Kidney (tissue), 14 donors: ENCODE results near the gene RHOA. TPM values are rescaled to one million over a fixed set of nuclear protein-coding genes. Genes with fewer than 3 reads are reported as not detected.

Experiments used
- DNase-seq, 5 donors: peaks; one replicate each; pipeline ENCODE4 v3.0.0-alpha.2; 2013 to 2020
- FAIRE-seq: peaks from 2 replicates; lab custom pipeline; 2012; peaks lifted over from hg19 to GRCh38; lab: Jason Lieb, UNC
- H3K27ac ChIP-seq, 2 donors: one replicate each; pipeline ENCODE4 v1.7.0; 2013; ENCODE audit warnings: low read depth in 2 of 2, low read length in 2 of 2, inconsistent platforms in 1 of 2
- H3K27me3 ChIP-seq: one replicate; pipeline ENCODE4 v1.7.1; 2013; ENCODE audit warnings: low read length, inconsistent platforms; ENCODE audit not compliant: control insufficient read depth, insufficient read depth
- H3K36me3 ChIP-seq, 3 donors: one replicate each; pipeline versions ENCODE4 v1.7.0 to v1.7.1; 2013; ENCODE audit warnings: low read length in 3 of 3, control low read depth in 1 of 3, inconsistent platforms in 1 of 3; ENCODE audit not compliant: insufficient read depth in 3 of 3, control insufficient read depth in 2 of 3
- H3K4me1 ChIP-seq, 3 donors: one replicate each; pipeline versions ENCODE4 v1.7.0 to v1.7.1; 2013; ENCODE audit warnings: low read length in 3 of 3, inconsistent platforms in 1 of 3, low read depth in 1 of 3; ENCODE audit not compliant: control insufficient read depth in 2 of 3, insufficient read depth in 2 of 3
- H3K4me3 ChIP-seq, 3 donors: one replicate each; pipeline versions ENCODE4 v1.7.0 to v1.8.1; 2013; ENCODE audit warnings: low read length in 3 of 3, control low read depth in 1 of 3, inconsistent platforms in 1 of 3
- H3K9ac ChIP-seq, 3 donors: one replicate each; pipeline versions ENCODE4 v1.7.0 to v1.7.1; 2013; ENCODE audit warnings: low read length in 3 of 3, control low read depth in 1 of 3, inconsistent platforms in 1 of 3
- H3K9me3 ChIP-seq, 3 donors: one replicate each; pipeline versions ENCODE4 v1.7.0 to v1.7.1; 2013; ENCODE audit warnings: low read length in 3 of 3, control low read depth in 1 of 3, inconsistent platforms in 1 of 3; ENCODE audit not compliant: control insufficient read depth in 2 of 3, insufficient read depth in 1 of 3
- CTCF ChIP-seq: IDR thresholded peaks from 3 replicates; pipeline ENCODE4 v1.5.1; 2012; ENCODE audit warnings: mild to moderate bottlenecking, moderate library complexity, borderline replicate concordance; ENCODE audit not compliant: insufficient read depth; ENCODE audit errors: extremely low read depth
- intact Hi-C: fragments of 100-400 bp; cut with DNase I; formaldehyde crosslinking; loops from one replicate; pipeline ENCODE4 v1.11.1; 2022
- polyA plus RNA-seq: library from polyadenylated mRNA; stranded (reverse); fragments of 350-450 nt; fragmentation: Illumina TruSeq; extraction: RNeasy Lipid Tissue Mini Kit (QIAGEN cat#74804); gene quantifications from one replicate; pipeline ENCODE4 v1.2.3, GENCODE V29; 2014; ENCODE audit warnings: low read depth, low replicate concordance; ENCODE audit not compliant: insufficient read depth
- total RNA-seq: library from RNA; stranded (reverse); fragmentation: NEBNext Ultra II Directional; extraction: Animal tissue kit (Norgen Biotek cat#: 25700); gene quantifications from one replicate; pipeline ENCODE4 v1.2.1, GENCODE V29; 2021
- donor health status: control.
- donor health status: control.
- donor health status: control.
- donor health status: control.
- donor health status: control.
- donor health status: DM: yes; HTN: yes; CAD: no.
- donor health status: Normal renal cell carcinoma (clear cell type).

RHOA gene
- total and polyA plus RNA-seq, 2 donors from 2014 or later: 345 to 709 TPM

- Histone ChIP-seq H3K27me3 (no peaks in the 10 kb centered on the region), H3K9me3 (no peaks in the 10 kb centered on the region), H3K9ac (no peak overlapping the region), H3K27ac (no peak overlapping the region), H3K4me1 (peaks cover 0 to 4% (median 2%) of the 10 kb centered on the region in 3 donors), H3K36me3 (no peaks in the 10 kb centered on the region), H3K4me3 (no peak overlapping the region)
- no peak for TF ChIP-seq CTCF
- DNase-seq (no peak), FAIRE-seq (no peak)
- intact Hi-C loops: no loop called here
These were observed 24.1 kb downstream of the RHOA start for GRCh38 chr3:49387721-49388120.

- DNase-seq (no peak), FAIRE-seq (no peak)
- no peak overlapping the region for H3K27ac ChIP-seq
- H3K4me1 ChIP-seq: peaks cover 0 to 4% (median 2%) of the 10 kb centered on the region in 3 donors
- no peaks in the 10 kb centered on the region for H3K36me3 ChIP-seq
- no peak for TF ChIP-seq CTCF
- H3K9me3 ChIP-seq: no peaks in the 10 kb centered on the region
- H3K9ac ChIP-seq: no peak overlapping the region
- no peaks in the 10 kb centered on the region for H3K27me3 ChIP-seq
- intact Hi-C loops: no loop called here
- no peak overlapping the region for H3K4me3 ChIP-seq
These were observed 25.6 kb downstream of the RHOA start for GRCh38 chr3:49386056-49386756.

- FAIRE-seq (no peak), DNase-seq (no peak)
- Histone ChIP-seq H3K27ac (no peak overlapping the region), H3K36me3 (no peaks in the 10 kb centered on the region), H3K27me3 (no peaks in the 10 kb centered on the region), H3K4me1 (peaks cover 0 to 4% (median 2%) of the 10 kb centered on the region in 3 donors), H3K9ac (no peak overlapping the region), H3K4me3 (no peak overlapping the region), H3K9me3 (no peaks in the 10 kb centered on the region)
- TF ChIP-seq CTCF: no peak
- intact Hi-C loops: no loop called here
These were observed 26.2 kb downstream of the RHOA start for GRCh38 chr3:49385617-49386016.

- H3K9ac ChIP-seq: no peak overlapping the region
- H3K4me3 ChIP-seq: no peak overlapping the region
- DNase-seq (no peak), FAIRE-seq (no peak)
- H3K4me1 ChIP-seq: peaks cover 0 to 4% (median 2%) of the 10 kb centered on the region in 3 donors
- H3K27me3 ChIP-seq: no peaks in the 10 kb centered on the region
- H3K9me3 ChIP-seq: no peaks in the 10 kb centered on the region
- H3K36me3 ChIP-seq: no peaks in the 10 kb centered on the region
- H3K27ac ChIP-seq: no peak overlapping the region
- TF ChIP-seq CTCF: no peak
- intact Hi-C loops: no loop called here
These were observed 28.4 kb downstream of the RHOA start for GRCh38 chr3:49383387-49383786.
